ENCODE data around the gene CRY1. TPM values are rescaled to one million over a fixed set of nuclear protein-coding genes. Genes with fewer than 3 reads are reported as not detected.

Gene CRY1
- total and polyA plus RNA-seq, 9 of the 15 experiments (the other 6 are each of a cell fraction or from before 2014, with no cell fraction given) = 8.7 to 33.3 (median 25.2) TPM

GRCh38 chr12:107109726-107110719 lies 16.7 kb upstream of the CRY1 start (continued):
- TF ChIP-seq TCF15 (CRISPR knock-in tag; IDR thresholded peaks at IDR 0.05) = no peak
- no peak for TF ChIP-seq ZBTB33 (CRISPR knock-in tag; IDR thresholded peaks at IDR 0.05)
- no peak for TF ChIP-seq ZNF277 (CRISPR knock-in tag; IDR thresholded peaks at IDR 0.05; ENCODE audit: borderline replicate concordance)
- TF ChIP-seq TAF1 (IDR thresholded peaks at IDR 0.05; ENCODE audit: control insufficient read depth, extremely low read depth, insufficient read depth, low read length, severe bottlenecking) = no peak
- TF ChIP-seq SFPQ (IDR thresholded peaks at IDR 0.05; ENCODE audit: low read depth, low read length) = no peak
- TF ChIP-seq JUND (IDR thresholded peaks at IDR 0.05; ENCODE audit: borderline replicate concordance, low read depth, low read length) = peak; percentile 28; the same call in 1 of the 2 replicates
- 0 out of 3 replicates have a peak, but pooled peaks have one; percentile 20 for TF ChIP-seq JUND (tag; IDR thresholded peaks at IDR 0.05; ENCODE audit: borderline replicate concordance, low read depth, low read length)
- no peak for TF ChIP-seq ZNF561 (CRISPR knock-in tag; conservative IDR thresholded peaks at IDR 0.05)
- TF ChIP-seq ZNF655 (CRISPR knock-in tag; IDR thresholded peaks at IDR 0.05) = no peak
- no peak for TF ChIP-seq L3MBTL2 (IDR thresholded peaks at IDR 0.05)
- no peak for TF ChIP-seq ZNF551 (CRISPR knock-in tag; IDR thresholded peaks at IDR 0.05)
- TF ChIP-seq ZNF24 (IDR thresholded peaks at IDR 0.05) = no peak
- no peak for TF ChIP-seq TCF7L2 (IDR thresholded peaks at IDR 0.05; ENCODE audit: low read depth, low read length)

All from K562 (cell line).